ENCODE results near the gene TMEM179. TPM values are rescaled to one million over a fixed set of nuclear protein-coding genes. Genes with fewer than 3 reads are reported as not detected.

TMEM179 gene
- total RNA-seq, 4 donors from 2014 or later: 1.1 to 10.5 (median 1.4) TPM; not detected in 1

- TF ChIP-seq POLR2AphosphoS5 (IDR thresholded peaks at IDR 0.05) (no peak), POLR2A (IDR thresholded peaks at IDR 0.05) (no peak), CTCF (IDR thresholded peaks at IDR 0.05) (no peak), EP300 (IDR thresholded peaks at IDR 0.05; ENCODE audit: low read depth) (no peak)
- 67 to 100% methylated on average over 2 to 14 of the region's 14 CpGs for WGBS, 2 donors (ENCODE audit: low coverage in 1 of 2)
- H3K27ac ChIP-seq: no peak overlapping the region
- intact Hi-C loops (cut with DNase I; ENCODE audit: low total_unique reads): no loop called here
- H3K4me1 ChIP-seq: no peaks in the 10 kb centered on the region
- H3K27me3 ChIP-seq: peaks cover under 1% of the 10 kb centered on the region
- in situ Hi-C loops (cut with MboI; ENCODE audit: low pct_ligation_motif_present in 1 of 4, low pct_unique_long_range_greater_than_20kb in 1 of 4, low sequenced_read_pairs in 3 of 4): no loop called here
- H3K36me3 ChIP-seq: no peaks in the 10 kb centered on the region
- no peaks in the 10 kb centered on the region for H3K9me3 ChIP-seq
- no peak for DNase-seq
- no peak overlapping the region for H3K4me3 ChIP-seq
Observed at GRCh38 chr14:104595116-104595675, 9.4 kb downstream of the TMEM179 start.

GRCh38 chr14:104594310-104595046 is 10.1 kb downstream of the TMEM179 start:
- H3K36me3 ChIP-seq: no peaks in the 10 kb centered on the region
- no peak overlapping the region for H3K4me3 ChIP-seq
- H3K4me1 ChIP-seq: no peaks in the 10 kb centered on the region
- H3K27me3 ChIP-seq: no peaks in the 10 kb centered on the region
- intact Hi-C loops (cut with DNase I; ENCODE audit: low total_unique reads): no loop called here
- no peak for DNase-seq
- no peak for TF ChIP-seq CTCF (IDR thresholded peaks at IDR 0.05)
- TF ChIP-seq POLR2AphosphoS5 (IDR thresholded peaks at IDR 0.05): no peak
- no peak for TF ChIP-seq EP300 (IDR thresholded peaks at IDR 0.05; ENCODE audit: low read depth)
- no peak for TF ChIP-seq POLR2A (IDR thresholded peaks at IDR 0.05)
- WGBS, 2 donors (ENCODE audit: low coverage in 1 of 2): 77 to 80% methylated on average over 1 to 14 of the region's 15 CpGs
- no peak overlapping the region for H3K27ac ChIP-seq
- in situ Hi-C loops (cut with MboI; ENCODE audit: low pct_ligation_motif_present in 1 of 4, low pct_unique_long_range_greater_than_20kb in 1 of 4, low sequenced_read_pairs in 3 of 4): no loop called here
- H3K9me3 ChIP-seq: no peaks in the 10 kb centered on the region

DNA sequence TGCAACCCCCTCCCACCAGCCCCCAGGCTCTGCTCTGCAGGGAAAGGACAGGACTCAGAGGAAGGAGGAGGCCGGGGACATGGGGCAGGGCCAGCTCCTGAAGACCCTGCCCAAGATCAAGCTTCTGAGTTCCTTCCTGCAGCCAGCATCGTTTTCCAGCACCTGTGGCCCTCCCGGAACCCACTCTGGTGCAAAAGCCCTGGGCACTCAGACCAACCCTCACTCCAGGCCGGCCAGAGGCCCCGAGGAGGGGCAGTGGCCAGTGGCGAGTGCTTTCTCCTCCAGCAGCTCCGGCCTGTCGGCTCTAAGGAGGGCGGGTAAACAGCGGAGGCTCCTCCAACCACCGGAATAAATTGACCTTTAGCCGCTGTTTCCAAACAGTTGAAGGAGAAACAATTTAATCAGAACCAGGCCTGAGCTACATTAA is 10.8 kb downstream of the TMEM179 start:
- no peak for DNase-seq

More for the DNA sequence above, 10.8 kb downstream of the TMEM179 start:
- no peaks in the 10 kb centered on the region for H3K36me3 ChIP-seq
- H3K9me3 ChIP-seq: no peaks in the 10 kb centered on the region
- H3K27me3 ChIP-seq: no peaks in the 10 kb centered on the region
- no peak overlapping the region for H3K4me3 ChIP-seq
- 61% methylated on average over 12 of the region's 12 CpGs; no CpG with 5 or more reads in 1 of the 2 donors for WGBS, 2 donors (ENCODE audit: low coverage in 1 of 2)
- no peaks in the 10 kb centered on the region for H3K4me1 ChIP-seq
- TF ChIP-seq CTCF (IDR thresholded peaks at IDR 0.05) (no peak), POLR2AphosphoS5 (IDR thresholded peaks at IDR 0.05) (no peak), EP300 (IDR thresholded peaks at IDR 0.05; ENCODE audit: low read depth) (no peak), POLR2A (IDR thresholded peaks at IDR 0.05) (no peak)
- intact Hi-C loops (cut with DNase I; ENCODE audit: low total_unique reads): no loop called here
- no peak overlapping the region for H3K27ac ChIP-seq
- in situ Hi-C loops (cut with MboI; ENCODE audit: low pct_ligation_motif_present in 1 of 4, low pct_unique_long_range_greater_than_20kb in 1 of 4, low sequenced_read_pairs in 3 of 4): no loop called here
